ENCODE results near the gene GPR37.

GPR37 gene

DNA sequence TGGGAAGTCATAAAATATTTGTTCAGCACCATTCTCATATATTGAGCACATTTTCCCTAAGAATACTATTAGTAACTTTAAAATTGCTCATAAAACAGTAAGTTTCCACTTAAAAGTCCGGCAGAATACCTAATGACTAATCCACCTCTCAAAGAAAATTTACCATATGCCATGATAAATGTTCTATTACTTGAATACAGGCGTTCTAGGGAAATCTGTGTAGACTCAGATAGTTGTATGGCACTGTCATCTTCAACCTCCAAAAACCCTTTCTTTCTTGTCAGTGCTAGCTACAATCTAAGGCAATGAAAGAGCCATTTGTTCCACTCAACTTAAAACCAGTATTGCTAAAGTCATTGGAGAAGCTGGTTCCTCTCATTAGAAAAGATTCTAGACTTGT is 7.3 kb downstream of the GPR37 start:
- no CpG with 5 or more reads among the region's 2 CpGs for WGBS (ENCODE audit: extremely low coverage, insufficient coverage, low lambda C conversion rate)
- Histone ChIP-seq H3K4me3 (ENCODE audit: low read length) (no peak overlapping the region), H4K8ac (ENCODE audit: low read depth, low read length) (no peak overlapping the region), H3K4ac (ENCODE audit: low read depth, low read length) (no peak overlapping the region), H3K18ac (ENCODE audit: low read length) (no peak overlapping the region), H3K9ac (ENCODE audit: low read length) (no peak overlapping the region), H2BK120ac (ENCODE audit: low read depth, low read length) (no peak overlapping the region), H2AK5ac (ENCODE audit: low read length) (no peak overlapping the region), H3K27ac (ENCODE audit: low read depth, low read length) (no peak overlapping the region), H3K27me3 (ENCODE audit: insufficient read depth, low read length, poor library complexity) (no peaks in the 10 kb centered on the region), H2BK5ac (ENCODE audit: low read length) (no peak overlapping the region), H3K4me2 (ENCODE audit: low read length) (no peak overlapping the region), H3K23ac (ENCODE audit: low read length) (no peak overlapping the region), H2BK15ac (replicated peaks; ENCODE audit: low read depth) (no peak overlapping the region), H3K4me1 (ENCODE audit: control insufficient read depth, low read depth, low read length) (no peaks in the 10 kb centered on the region), H3K36me3 (ENCODE audit: control insufficient read depth, insufficient read depth, low read length) (peaks cover 2% of the 10 kb centered on the region), H3K79me1 (ENCODE audit: low read length) (peaks cover 10% of the 10 kb centered on the region), H3K79me2 (ENCODE audit: control insufficient read depth, insufficient read depth, low read length) (peaks cover 17% of the 10 kb centered on the region), H3K56ac (ENCODE audit: low read length) (no peak overlapping the region), H4K5ac (ENCODE audit: low read length) (no peak overlapping the region)
- DNase-seq = no peak

DNA sequence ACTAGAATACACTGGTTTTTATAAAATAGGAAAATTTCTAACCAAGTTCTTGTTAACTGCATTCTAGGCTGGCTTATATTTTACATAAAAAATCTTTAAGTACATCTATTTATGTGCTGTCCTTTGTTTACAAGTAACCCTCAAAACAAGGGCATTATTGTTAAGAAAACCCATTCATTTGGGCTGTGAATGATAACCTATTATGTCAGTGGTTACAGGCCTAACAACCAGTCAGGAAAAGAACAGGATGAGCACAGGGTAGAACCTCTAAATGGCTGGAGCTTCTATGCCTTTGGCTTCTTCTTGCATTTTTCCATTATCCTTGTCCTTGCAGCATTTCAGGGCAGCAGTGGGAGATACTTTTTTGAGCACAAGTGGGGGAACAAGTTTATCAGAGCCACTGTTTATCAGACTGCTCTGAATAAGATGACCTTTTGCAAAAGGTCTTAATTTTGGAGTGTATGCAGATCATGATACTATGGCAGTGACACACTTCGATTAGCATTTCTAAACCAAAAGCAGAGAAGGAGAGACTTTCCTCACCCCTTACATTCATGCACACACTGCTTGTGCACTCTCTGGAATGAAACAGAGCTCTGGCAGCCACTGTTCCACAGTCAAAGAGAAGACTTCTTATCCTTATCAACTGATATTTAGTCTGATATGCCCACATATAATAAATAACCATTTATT is 10.9 kb downstream of the GPR37 start:
- Histone ChIP-seq H2BK15ac (replicated peaks; ENCODE audit: low read depth) (no peak overlapping the region), H2BK120ac (ENCODE audit: low read depth, low read length) (no peak overlapping the region), H3K4me2 (ENCODE audit: low read length) (no peak overlapping the region), H2AK5ac (ENCODE audit: low read length) (no peak overlapping the region), H3K4me3 (ENCODE audit: low read length) (no peak overlapping the region), H3K79me2 (ENCODE audit: control insufficient read depth, insufficient read depth, low read length) (peaks cover 4% of the 10 kb centered on the region), H3K27me3 (ENCODE audit: insufficient read depth, low read length, poor library complexity) (no peaks in the 10 kb centered on the region), H3K4me1 (ENCODE audit: control insufficient read depth, low read depth, low read length) (no peaks in the 10 kb centered on the region), H3K79me1 (ENCODE audit: low read length) (peaks cover 5% of the 10 kb centered on the region), H3K23ac (ENCODE audit: low read length) (peak overlapping the region; percentile 10), H3K56ac (ENCODE audit: low read length) (no peak overlapping the region), H3K18ac (ENCODE audit: low read length) (no peak overlapping the region), H2BK5ac (ENCODE audit: low read length) (no peak overlapping the region), H3K4ac (ENCODE audit: low read depth, low read length) (no peak overlapping the region), H3K27ac (ENCODE audit: low read depth, low read length) (no peak overlapping the region), H3K36me3 (ENCODE audit: control insufficient read depth, insufficient read depth, low read length) (peaks cover 2% of the 10 kb centered on the region), H3K9ac (ENCODE audit: low read length) (no peak overlapping the region), H4K5ac (ENCODE audit: low read length) (no peak overlapping the region), H4K8ac (ENCODE audit: low read depth, low read length) (no peak overlapping the region)
- no peak for DNase-seq
- WGBS (ENCODE audit: extremely low coverage, insufficient coverage, low lambda C conversion rate) = no CpG with 5 or more reads among the region's 1 CpG

DNA sequence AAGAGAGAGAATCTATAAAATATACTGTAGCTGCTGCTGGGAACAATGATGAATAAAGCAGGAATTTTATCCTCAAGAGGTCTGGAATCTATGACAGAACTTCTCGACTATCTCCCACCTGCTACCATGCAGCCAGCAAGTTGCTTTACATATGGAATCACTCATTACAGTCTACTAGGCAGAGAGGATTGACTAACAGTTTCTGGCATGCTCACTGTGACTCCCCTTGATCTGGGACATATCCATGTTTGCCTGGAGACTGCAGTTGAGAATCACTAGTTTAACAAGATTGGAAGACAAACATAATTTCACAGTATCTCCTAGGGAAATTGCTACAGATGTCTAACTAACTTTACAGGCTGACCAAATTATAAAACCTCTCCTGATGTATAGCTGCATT is 13.3 kb downstream of the GPR37 start:
- H3K36me3 ChIP-seq (ENCODE audit: control insufficient read depth, insufficient read depth, low read length) = peaks cover 2% of the 10 kb centered on the region
- DNase-seq = peak; percentile 59
- no peak overlapping the region for H2BK5ac ChIP-seq (ENCODE audit: low read length)
- H2AK5ac ChIP-seq (ENCODE audit: low read length) = no peak overlapping the region
- no peaks in the 10 kb centered on the region for H3K79me2 ChIP-seq (ENCODE audit: control insufficient read depth, insufficient read depth, low read length)
- no peak overlapping the region for H3K27ac ChIP-seq (ENCODE audit: low read depth, low read length)
- peaks cover 5% of the 10 kb centered on the region for H3K79me1 ChIP-seq (ENCODE audit: low read length)
- H3K9ac ChIP-seq (ENCODE audit: low read length) = no peak overlapping the region
- no peak overlapping the region for H4K5ac ChIP-seq (ENCODE audit: low read length)
- no peaks in the 10 kb centered on the region for H3K4me1 ChIP-seq (ENCODE audit: control insufficient read depth, low read depth, low read length)
- H3K4ac ChIP-seq (ENCODE audit: low read depth, low read length) = no peak overlapping the region
- no CpG with 5 or more reads among the region's 1 CpG for WGBS (ENCODE audit: extremely low coverage, insufficient coverage, low lambda C conversion rate)
- H3K4me2 ChIP-seq (ENCODE audit: low read length) = no peak overlapping the region
- H3K27me3 ChIP-seq (ENCODE audit: insufficient read depth, low read length, poor library complexity) = no peaks in the 10 kb centered on the region
- H4K8ac ChIP-seq (ENCODE audit: low read depth, low read length) = no peak overlapping the region
- H3K23ac ChIP-seq (ENCODE audit: low read length) = no peak overlapping the region
- no peak overlapping the region for H3K56ac ChIP-seq (ENCODE audit: low read length)
- H3K18ac ChIP-seq (ENCODE audit: low read length) = no peak overlapping the region
- no peak overlapping the region for H2BK15ac ChIP-seq (replicated peaks; ENCODE audit: low read depth)
- H3K4me3 ChIP-seq (ENCODE audit: low read length) = no peak overlapping the region
- no peak overlapping the region for H2BK120ac ChIP-seq (ENCODE audit: low read depth, low read length)

DNA sequence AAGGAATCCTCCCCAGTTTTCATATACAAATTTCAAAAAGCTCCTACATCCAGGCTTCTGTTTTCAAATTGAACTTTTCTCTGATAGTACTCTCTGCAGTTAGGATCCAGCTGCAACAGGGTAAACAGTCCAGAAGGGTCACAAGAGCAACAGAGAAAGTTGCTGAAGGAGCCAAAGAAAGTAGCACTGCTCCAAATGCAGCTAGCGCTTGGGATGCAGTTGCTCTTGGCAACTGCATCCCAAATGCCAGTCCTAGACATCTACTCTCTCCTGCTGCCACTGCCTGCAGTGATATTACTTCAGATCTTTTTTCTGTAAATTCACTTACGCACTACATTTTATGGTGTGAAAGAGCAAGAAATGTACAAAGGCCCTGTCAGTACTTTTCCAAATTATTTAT is 14.6 kb downstream of the GPR37 start:
- Histone ChIP-seq H3K79me1 (ENCODE audit: low read length) (peaks cover 3% of the 10 kb centered on the region), H2BK15ac (replicated peaks; ENCODE audit: low read depth) (no peak overlapping the region), H2AK5ac (ENCODE audit: low read length) (no peak overlapping the region), H3K4me3 (ENCODE audit: low read length) (no peak overlapping the region), H4K5ac (ENCODE audit: low read length) (no peak overlapping the region), H3K79me2 (ENCODE audit: control insufficient read depth, insufficient read depth, low read length) (no peaks in the 10 kb centered on the region), H3K56ac (ENCODE audit: low read length) (no peak overlapping the region), H3K27ac (ENCODE audit: low read depth, low read length) (no peak overlapping the region), H3K23ac (ENCODE audit: low read length) (no peak overlapping the region), H3K36me3 (ENCODE audit: control insufficient read depth, insufficient read depth, low read length) (peaks cover 2% of the 10 kb centered on the region), H3K4me2 (ENCODE audit: low read length) (no peak overlapping the region), H3K9ac (ENCODE audit: low read length) (no peak overlapping the region), H3K4me1 (ENCODE audit: control insufficient read depth, low read depth, low read length) (no peaks in the 10 kb centered on the region), H3K18ac (ENCODE audit: low read length) (no peak overlapping the region), H4K8ac (ENCODE audit: low read depth, low read length) (no peak overlapping the region), H3K4ac (ENCODE audit: low read depth, low read length) (no peak overlapping the region), H2BK120ac (ENCODE audit: low read depth, low read length) (no peak overlapping the region), H3K27me3 (ENCODE audit: insufficient read depth, low read length, poor library complexity) (no peaks in the 10 kb centered on the region), H2BK5ac (ENCODE audit: low read length) (no peak overlapping the region)
- DNase-seq = no peak
- WGBS (ENCODE audit: extremely low coverage, insufficient coverage, low lambda C conversion rate) = no CpG with 5 or more reads among the region's 2 CpGs

DNA sequence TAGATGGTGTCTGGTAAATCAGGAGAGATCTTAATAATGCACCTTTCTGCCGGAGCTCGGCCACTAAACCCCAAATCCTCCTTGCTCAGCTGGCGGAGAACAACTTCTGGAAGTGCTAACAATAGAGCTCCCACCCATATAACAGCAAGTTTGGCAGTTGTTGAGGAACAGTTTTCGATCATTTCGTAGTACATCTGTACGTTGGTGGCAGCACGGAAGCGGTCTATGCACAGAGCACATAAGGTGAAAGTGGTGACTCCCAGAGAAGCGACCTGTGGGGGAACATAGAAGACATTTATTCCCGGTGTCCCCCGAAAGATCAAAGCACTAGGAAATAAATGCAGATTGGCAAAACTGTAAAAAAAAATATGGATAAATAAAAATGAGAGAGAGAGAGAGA is 18.5 kb downstream of the GPR37 start:
- Histone ChIP-seq H4K5ac (ENCODE audit: low read length) (no peak overlapping the region), H3K27me3 (ENCODE audit: insufficient read depth, low read length, poor library complexity) (no peaks in the 10 kb centered on the region), H2AK5ac (ENCODE audit: low read length) (no peak overlapping the region), H3K23ac (ENCODE audit: low read length) (no peak overlapping the region), H3K27ac (ENCODE audit: low read depth, low read length) (no peak overlapping the region), H3K56ac (ENCODE audit: low read length) (no peak overlapping the region), H3K79me2 (ENCODE audit: control insufficient read depth, insufficient read depth, low read length) (no peaks in the 10 kb centered on the region), H3K9ac (ENCODE audit: low read length) (no peak overlapping the region), H3K36me3 (ENCODE audit: control insufficient read depth, insufficient read depth, low read length) (peaks cover 2% of the 10 kb centered on the region), H3K4me3 (ENCODE audit: low read length) (no peak overlapping the region), H4K8ac (ENCODE audit: low read depth, low read length) (no peak overlapping the region), H3K4ac (ENCODE audit: low read depth, low read length) (no peak overlapping the region), H3K79me1 (ENCODE audit: low read length) (peaks cover 3% of the 10 kb centered on the region), H3K4me2 (ENCODE audit: low read length) (no peak overlapping the region), H2BK120ac (ENCODE audit: low read depth, low read length) (no peak overlapping the region), H3K4me1 (ENCODE audit: control insufficient read depth, low read depth, low read length) (no peaks in the 10 kb centered on the region), H2BK15ac (replicated peaks; ENCODE audit: low read depth) (no peak overlapping the region), H3K18ac (ENCODE audit: low read length) (no peak overlapping the region), H2BK5ac (ENCODE audit: low read length) (no peak overlapping the region)
- no peak for DNase-seq
- whole genome bisulfite sequencing (ENCODE audit: extremely low coverage, insufficient coverage, low lambda C conversion rate) = no CpG with 5 or more reads among the region's 11 CpGs

DNA sequence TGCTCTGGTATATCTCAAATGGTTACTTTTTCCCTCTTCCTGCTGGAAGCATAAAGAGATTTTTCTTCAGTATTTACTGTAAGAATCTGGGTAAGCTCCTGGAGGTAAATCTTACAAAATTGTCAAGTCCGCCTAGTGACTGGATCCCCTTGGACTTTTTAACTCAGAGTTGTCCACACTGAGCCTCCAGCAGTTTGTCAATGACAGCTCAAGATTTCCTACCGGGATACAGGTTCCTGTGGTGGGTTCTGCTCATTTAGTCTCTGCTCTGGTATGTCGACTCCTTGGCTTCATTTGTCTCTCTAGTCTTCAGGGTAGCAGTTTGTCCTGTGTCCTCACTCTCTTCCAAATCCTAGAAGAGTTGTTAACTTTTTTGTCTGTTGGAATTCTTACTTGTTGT is 27.0 kb downstream of the GPR37 start:
- no peak overlapping the region for H3K9ac ChIP-seq (ENCODE audit: low read length)
- no CpG with 5 or more reads among the region's 3 CpGs for WGBS (ENCODE audit: extremely low coverage, insufficient coverage, low lambda C conversion rate)
- no peak overlapping the region for H3K23ac ChIP-seq (ENCODE audit: low read length)
- H3K79me1 ChIP-seq (ENCODE audit: low read length) = no peaks in the 10 kb centered on the region
- H2BK15ac ChIP-seq (replicated peaks; ENCODE audit: low read depth) = peak overlapping the region; percentile 74
- DNase-seq = peak; percentile 60
- peak overlapping the region; percentile 23 for H2BK120ac ChIP-seq (ENCODE audit: low read depth, low read length)
- H3K27ac ChIP-seq (ENCODE audit: low read depth, low read length) = peak overlapping the region; percentile 72
- no peak overlapping the region for H4K8ac ChIP-seq (ENCODE audit: low read depth, low read length)
- H3K36me3 ChIP-seq (ENCODE audit: control insufficient read depth, insufficient read depth, low read length) = no peaks in the 10 kb centered on the region
- H3K18ac ChIP-seq (ENCODE audit: low read length) = peak overlapping the region; percentile 87
- no peaks in the 10 kb centered on the region for H3K79me2 ChIP-seq (ENCODE audit: control insufficient read depth, insufficient read depth, low read length)
- H2AK5ac ChIP-seq (ENCODE audit: low read length) = no peak overlapping the region
- peak overlapping the region; percentile 25 for H2BK5ac ChIP-seq (ENCODE audit: low read length)
- no peak overlapping the region for H4K5ac ChIP-seq (ENCODE audit: low read length)
- no peak overlapping the region for H3K4me3 ChIP-seq (ENCODE audit: low read length)
- H3K4me1 ChIP-seq (ENCODE audit: control insufficient read depth, low read depth, low read length) = peaks cover 5% of the 10 kb centered on the region
- peak overlapping the region; percentile 47 for H3K56ac ChIP-seq (ENCODE audit: low read length)
- no peak overlapping the region for H3K4ac ChIP-seq (ENCODE audit: low read depth, low read length)
- no peak overlapping the region for H3K4me2 ChIP-seq (ENCODE audit: low read length)
- no peaks in the 10 kb centered on the region for H3K27me3 ChIP-seq (ENCODE audit: insufficient read depth, low read length, poor library complexity)
